Left kidney (tissue), 1 donor: ENCODE data around the gene CDC7. TPM values are rescaled to one million over a fixed set of nuclear protein-coding genes. Genes with fewer than 3 reads are reported as not detected.

Experiments used
- polyA plus RNA-seq: library from polyadenylated mRNA; unstranded; fragments of 120-200 nt; gene quantifications from one replicate; pipeline ENCODE4 v1.2.1, GENCODE V29; 2013; ENCODE audit not compliant: insufficient read length

Gene CDC7
- polyA plus RNA-seq, 1 donor: 26.2 TPM

Other genes starting within 250 kb of the CDC7 start
- gene HFM1, start 96.0 kb upstream of the CDC7 start, polyA plus RNA-seq: 11.0 TPM